HepG2 (cell line): ENCODE results near the gene NAT9. TPM values are rescaled to one million over a fixed set of nuclear protein-coding genes. Genes with fewer than 3 reads are reported as not detected.

Source experiments
- CBX1 ChIP-seq: IDR thresholded peaks from one replicate; pipeline ENCODE4 v1.6.1; 2016; ENCODE audit warnings: antibody characterized with exemption, low read depth
- CBX2 ChIP-seq, 2 experiments: fragments of 200-600 bp in 1 of 2; sonication (generic); formaldehyde crosslinking in 1 of 2; IDR thresholded peaks; 2 replicates each; pipeline versions ENCODE4 v1.7.0 to v1.8.1; 2018 to 2022; ENCODE audit warnings: low read depth in 2 of 2, low read length in 1 of 2, mild to moderate bottlenecking in 1 of 2, missing genetic modification reagents in 1 of 2
- CENPX ChIP-seq: sonication (generic); formaldehyde crosslinking; IDR thresholded peaks from 2 replicates; pipeline ENCODE4 v1.9.0; 2021; ENCODE audit warnings: mild to moderate bottlenecking, missing genetic modification reagents, moderate library complexity
- FLYWCH1 ChIP-seq: sonication (generic); formaldehyde crosslinking; IDR thresholded peaks from 2 replicates; pipeline ENCODE4 v1.8.1; 2023; ENCODE audit warnings: mild to moderate bottlenecking, missing genetic modification reagents
- KAT2B ChIP-seq: fragments of 150-350 bp; IDR thresholded peaks from 2 replicates; pipeline ENCODE4 v1.6.1; 2014; ENCODE audit warnings: low read depth, low read length, borderline replicate concordance
- KDM5A ChIP-seq: fragments of 200-600 bp; sonication (generic); IDR thresholded peaks from 2 replicates; pipeline ENCODE4 v1.7.0; 2018; ENCODE audit warnings: antibody characterized with exemption, mild to moderate bottlenecking, low read length, borderline replicate concordance
- PCBP2 ChIP-seq: fragments of 200-400 bp; formaldehyde crosslinking; optimal IDR thresholded peaks from 2 replicates; pipeline ENCODE3; 2018; ENCODE audit warnings: low read length, low read depth; ENCODE audit not compliant: poor library complexity, severe bottlenecking
- POGK ChIP-seq: sonication (generic); formaldehyde crosslinking; conservative IDR thresholded peaks from 2 replicates; pipeline ENCODE4 v1.8.0; 2022; ENCODE audit warnings: mild to moderate bottlenecking, moderate library complexity, missing genetic modification reagents
- PRMT3 ChIP-seq: sonication (generic); formaldehyde crosslinking; IDR thresholded peaks from 2 replicates; pipeline ENCODE4 v1.8.1; 2022; ENCODE audit warnings: low read depth, mild to moderate bottlenecking, moderate library complexity, missing genetic modification reagents, borderline replicate concordance
- RARA ChIP-seq: IDR thresholded peaks from 2 replicates; pipeline ENCODE4 v1.6.1; 2016; ENCODE audit warnings: missing genetic modification reagents, missing compliant biosample characterization
- RFX3 ChIP-seq: IDR thresholded peaks from 2 replicates; pipeline ENCODE4 v1.6.1; 2016; ENCODE audit warnings: missing biosample characterization, missing genetic modification reagents
- SAP130 ChIP-seq: IDR thresholded peaks from 2 replicates; pipeline ENCODE4 v1.6.1; 2016; ENCODE audit warnings: low read depth
- SRSF1 ChIP-seq: fragments of 200-400 bp; formaldehyde crosslinking; optimal IDR thresholded peaks from 2 replicates; pipeline ENCODE3; 2017; ENCODE audit warnings: mild to moderate bottlenecking, low read depth, low read length, moderate library complexity
- STAT5B ChIP-seq: sonication (generic); formaldehyde crosslinking; IDR thresholded peaks from 2 replicates; pipeline ENCODE4 v1.4.0; 2020; ENCODE audit warnings: missing genetic modification reagents
- TBL1XR1 ChIP-seq: fragments of 150-350 bp; IDR thresholded peaks from 2 replicates; pipeline ENCODE4 v1.6.1; 2014; ENCODE audit warnings: borderline replicate concordance, low read length; ENCODE audit not compliant: partially characterized antibody
- TCF7L2 ChIP-seq: IDR thresholded peaks from 2 replicates; pipeline ENCODE4 v1.6.1; 2011; ENCODE audit warnings: mild to moderate bottlenecking, low read depth, low read length, moderate library complexity
- THAP11 ChIP-seq: IDR thresholded peaks from 2 replicates; pipeline ENCODE4 v1.6.1; 2016; ENCODE audit warnings: missing biosample characterization, missing genetic modification reagents
- TMF1 ChIP-seq: sonication (generic); formaldehyde crosslinking; IDR thresholded peaks from 2 replicates; pipeline ENCODE4 v1.8.1; 2022; ENCODE audit warnings: low read depth, missing genetic modification reagents
- ZNF10 ChIP-seq: sonication (generic); formaldehyde crosslinking; IDR thresholded peaks from 2 replicates; pipeline ENCODE4 v1.4.0; 2020; ENCODE audit warnings: mild to moderate bottlenecking, low read depth, missing genetic modification reagents, borderline replicate concordance
- ZNF121 ChIP-seq: sonication (generic); formaldehyde crosslinking; IDR thresholded peaks from 2 replicates; pipeline ENCODE4 v1.5.0; 2020; ENCODE audit warnings: mild to moderate bottlenecking, missing genetic modification reagents
- ZNF513 ChIP-seq: sonication (generic); formaldehyde crosslinking; conservative IDR thresholded peaks from 2 replicates; pipeline ENCODE4 v1.5.0; 2020; ENCODE audit warnings: missing genetic modification reagents
- ZNF552 ChIP-seq: sonication (generic); formaldehyde crosslinking; IDR thresholded peaks from 2 replicates; pipeline ENCODE4 v1.9.0; 2022; ENCODE audit warnings: missing genetic modification reagents, mild to moderate bottlenecking, borderline replicate concordance
- ZNF740 ChIP-seq: sonication (generic); formaldehyde crosslinking; IDR thresholded peaks from 2 replicates; pipeline ENCODE4 v1.4.0; 2020; ENCODE audit warnings: missing genetic modification reagents
- ZSCAN9 ChIP-seq: IDR thresholded peaks from 2 replicates; pipeline ENCODE4 v1.6.1; 2016; ENCODE audit warnings: borderline replicate concordance
- polyA plus RNA-seq, 8 experiments: library from polyadenylated mRNA; depleted of rRNA in 3 of 8; stranded (reverse) in 7 of 8; unstranded in 1 of 8; fragments of >200 nt; fragmentation: Illumina TruSeq in 4 of 8; extraction: Trizol in 4 of 8; gene quantifications; 2 replicates each; pipeline versions ENCODE4 v1.2.1 to v1.2.3, GENCODE V29; 2011 to 2016; ENCODE audit warnings: low read depth in 4 of 8, missing spikeins in 1 of 8, mixed read lengths in 1 of 8; ENCODE audit not compliant: insufficient read depth in 1 of 8
- total RNA-seq, 5 experiments: library from RNA; depleted of rRNA; stranded (reverse); fragments of >200 nt; fragmentation: Illumina TruSeq; extraction: Trizol; gene quantifications; 2 replicates each; pipeline ENCODE4 v1.2.3, GENCODE V29; 2016; ENCODE audit warnings: low read depth in 1 of 5
- TF ChIP-seq, protein P1 (sequence below): sonication (generic); formaldehyde crosslinking; IDR thresholded peaks from 2 replicates; pipeline ENCODE4 v1.4.0; 2020; ENCODE audit warnings: missing genetic modification reagents

Gene NAT9
- total and polyA plus RNA-seq, 2 of the 13 experiments (the other 11 are each of a cell fraction or from before 2014, with no cell fraction given) = 39.7 to 44.2 TPM

DNA sequence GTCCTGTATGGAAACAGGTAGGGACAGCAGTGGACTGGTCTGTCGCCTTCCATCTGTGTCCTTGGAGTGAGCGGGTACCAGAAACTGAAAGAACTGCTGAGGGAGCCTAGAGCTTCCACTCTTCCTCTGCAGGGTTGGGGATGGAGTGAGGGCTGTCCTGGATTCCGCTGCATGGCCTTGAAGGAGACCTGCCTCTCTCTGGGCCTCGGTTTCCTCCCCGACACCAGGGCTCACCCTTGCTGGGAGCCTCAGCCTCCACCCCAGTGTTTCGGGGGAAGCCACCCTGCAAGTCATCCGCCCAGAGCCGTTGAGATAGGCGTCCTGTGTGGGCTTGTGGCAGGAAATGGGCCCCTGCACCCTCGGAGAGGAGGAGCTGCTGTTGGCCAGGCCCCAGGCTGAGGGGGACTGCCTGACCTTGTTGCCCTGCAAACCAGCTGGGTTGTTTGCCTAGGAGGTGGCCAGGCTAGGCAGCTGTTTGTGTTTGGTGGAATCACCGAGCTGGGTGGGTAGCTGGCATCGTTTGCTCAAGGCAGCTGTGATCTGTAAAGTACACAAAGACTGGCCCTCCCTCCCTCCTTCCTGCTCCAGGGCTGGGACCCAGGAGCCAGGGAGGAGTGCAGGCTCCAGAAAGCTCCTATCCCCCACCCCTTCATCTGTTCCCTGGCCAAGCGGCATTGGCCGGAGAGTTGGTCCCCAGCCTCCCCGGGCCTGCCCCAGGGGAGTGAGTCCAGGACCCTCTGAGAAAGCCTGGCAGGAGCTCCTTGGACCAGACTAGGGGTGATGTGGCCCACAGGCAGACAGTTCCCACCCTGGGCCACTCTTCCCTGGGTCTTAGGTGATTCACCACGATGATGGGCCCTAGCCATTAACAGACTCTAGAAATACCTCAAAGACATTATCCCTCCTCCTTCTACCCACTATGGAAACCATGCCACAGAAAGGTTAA, 37.8 kb downstream of the NAT9 start (continued):
- TF ChIP-seq CBX2 (IDR thresholded peaks at IDR 0.05; ENCODE audit: low read depth, low read length) (no peak), CBX2 (CRISPR knock-in tag; IDR thresholded peaks at IDR 0.05; ENCODE audit: low read depth) (no peak), TBL1XR1 (no peak), ZNF121 (CRISPR knock-in tag) (no peak), ZNF552 (CRISPR knock-in tag) (0 out of 2 replicates have a peak, but pooled peaks have one; percentile 17), PRMT3 (CRISPR knock-in tag) (no peak), TMF1 (CRISPR knock-in tag) (no peak), STAT5B (CRISPR knock-in tag) (no peak), RARA (CRISPR knock-in tag) (peak; percentile 67), ZNF740 (CRISPR knock-in tag) (no peak), KDM5A (no peak), SRSF1 (no peak), RFX3 (CRISPR knock-in tag) (0 out of 2 replicates have a peak, but pooled peaks have one; percentile 36), CENPX (no peak), ZNF10 (CRISPR knock-in tag) (no peak), KAT2B (no peak), ZNF513 (no peak), TCF7L2 (no peak), PCBP2 (no peak), FLYWCH1 (CRISPR knock-in tag) (no peak), ZSCAN9 (CRISPR knock-in tag) (no peak), SAP130 (CRISPR knock-in tag) (peak; percentile 68), POGK (CRISPR knock-in tag) (no peak; the same call in 1 of the 2 replicates), CBX1 (no peak), THAP11 (0 out of 2 replicates have a peak, but pooled peaks have one; percentile 55)
- TF ChIP-seq, protein P1, sequence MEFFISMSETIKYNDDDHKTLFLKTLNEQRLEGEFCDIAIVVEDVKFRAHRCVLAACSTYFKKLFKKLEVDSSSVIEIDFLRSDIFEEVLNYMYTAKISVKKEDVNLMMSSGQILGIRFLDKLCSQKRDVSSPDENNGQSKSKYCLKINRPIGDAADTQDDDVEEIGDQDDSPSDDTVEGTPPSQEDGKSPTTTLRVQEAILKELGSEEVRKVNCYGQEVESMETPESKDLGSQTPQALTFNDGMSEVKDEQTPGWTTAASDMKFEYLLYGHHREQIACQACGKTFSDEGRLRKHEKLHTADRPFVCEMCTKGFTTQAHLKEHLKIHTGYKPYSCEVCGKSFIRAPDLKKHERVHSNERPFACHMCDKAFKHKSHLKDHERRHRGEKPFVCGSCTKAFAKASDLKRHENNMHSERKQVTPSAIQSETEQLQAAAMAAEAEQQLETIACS = no peak
